Body of pancreas (tissue), 4 donors: ENCODE measurements around the gene OLA1.

Experiments
- CTCF ChIP-seq, 7 experiments: fragments of 450-650 bp in 4 of 7; fragments of 200-600 bp in 3 of 7; sonication (generic) in 3 of 7; IDR thresholded peaks; one replicate each; pipeline ENCODE4 v1.5.1; 2016 to 2019; ENCODE audit warnings: antibody characterized with exemption in 7 of 7
- POLR2A ChIP-seq, 3 donors: fragments of 450-650 bp; IDR thresholded peaks; one replicate each; pipeline ENCODE4 v1.6.1; 2016; ENCODE audit warnings: antibody characterized with exemption in 3 of 3, mild to moderate bottlenecking in 2 of 3

GRCh38 chr2:174026122-174026845, 222.0 kb downstream of the OLA1 start:
- TF ChIP-seq CTCF (IDR thresholded peaks at IDR 0.05) (no peak), POLR2A (IDR thresholded peaks at IDR 0.05) (no peak)
